SK-N-SH treated with all-trans-retinoic acid at 6 μM for 48 hours (cell line): Measurements from ENCODE around the gene APBA2.

Source experiments
- ATAC-seq: fragments of 200-7000 bp; cut with Tn5 transposase; 3 replicates; pipeline ENCODE4 v1.9.1; 2020; ENCODE audit warnings: mild to moderate bottlenecking, moderate library complexity
- CREB5 ChIP-seq: fragments of 250-450 bp; sonication (Bioruptor Pico); IDR thresholded peaks from 2 replicates; pipeline ENCODE4 v1.5.1; 2020; ENCODE audit warnings: low read depth, mild to moderate bottlenecking, moderate library complexity
- CSDC2 ChIP-seq: fragments of 250-450 bp; sonication (Bioruptor Pico); IDR thresholded peaks from 2 replicates; pipeline ENCODE4 v1.5.0; 2020; ENCODE audit warnings: mild to moderate bottlenecking, moderate library complexity
- ESRRG ChIP-seq: fragments of 250-450 bp; sonication (Bioruptor Pico); IDR thresholded peaks from 2 replicates; pipeline ENCODE4 v1.6.1; 2021; ENCODE audit warnings: mild to moderate bottlenecking
- GLIS3 ChIP-seq: fragments of 250-450 bp; sonication (Bioruptor Pico); IDR thresholded peaks from 2 replicates; pipeline ENCODE4 v1.5.0; 2020; ENCODE audit warnings: mild to moderate bottlenecking, moderate library complexity
- OSR1 ChIP-seq: fragments of 250-450 bp; sonication (Bioruptor Pico); IDR thresholded peaks from 2 replicates; pipeline ENCODE4 v1.8.0; 2022; ENCODE audit warnings: moderate library complexity, mild to moderate bottlenecking, inconsistent platforms
- PATZ1 ChIP-seq: fragments of 250-450 bp; sonication (Bioruptor Pico); IDR thresholded peaks from 2 replicates; pipeline ENCODE4 v1.8.0; 2020; ENCODE audit warnings: mild to moderate bottlenecking, moderate library complexity, borderline replicate concordance
- POU6F1 ChIP-seq: fragments of 250-450 bp; sonication (Bioruptor Pico); IDR thresholded peaks from 2 replicates; pipeline ENCODE4 v1.8.0; 2021; ENCODE audit warnings: low read depth, mild to moderate bottlenecking, moderate library complexity, borderline replicate concordance
- PPARA ChIP-seq: fragments of 250-450 bp; sonication (Bioruptor Pico); IDR thresholded peaks from 2 replicates; pipeline ENCODE4 v1.5.0; 2020; ENCODE audit warnings: mild to moderate bottlenecking, borderline replicate concordance
- RARB ChIP-seq: fragments of 250-450 bp; sonication (Bioruptor Pico); IDR thresholded peaks from 2 replicates; pipeline ENCODE4 v1.8.0; 2021; ENCODE audit warnings: mild to moderate bottlenecking, moderate library complexity
- TCF4 ChIP-seq: fragments of 250-450 bp; sonication (Bioruptor Pico); IDR thresholded peaks from 2 replicates; pipeline ENCODE4 v1.8.0; 2021; ENCODE audit warnings: mild to moderate bottlenecking, moderate library complexity, borderline replicate concordance
- TOX ChIP-seq: fragments of 250-450 bp; sonication (Bioruptor Pico); IDR thresholded peaks from 2 replicates; pipeline ENCODE4 v1.8.0; 2021; ENCODE audit warnings: mild to moderate bottlenecking, moderate library complexity, borderline replicate concordance
- TSHZ2 ChIP-seq: fragments of 250-450 bp; sonication (Bioruptor Pico); IDR thresholded peaks from 2 replicates; pipeline ENCODE4 v1.5.0; 2020; ENCODE audit warnings: mild to moderate bottlenecking, moderate library complexity
- ZC3H10 ChIP-seq: fragments of 250-450 bp; sonication (Bioruptor Pico); IDR thresholded peaks from 2 replicates; pipeline ENCODE4 v1.5.1; 2021; ENCODE audit warnings: mild to moderate bottlenecking, moderate library complexity
- ZFP3 ChIP-seq: fragments of 250-450 bp; sonication (Bioruptor Pico); IDR thresholded peaks from 2 replicates; pipeline ENCODE4 v1.5.0; 2020; ENCODE audit warnings: mild to moderate bottlenecking, moderate library complexity
- ZFP30 ChIP-seq: fragments of 450-650 bp; formaldehyde crosslinking; IDR thresholded peaks from 2 replicates; pipeline ENCODE4 v1.5.0; 2022; ENCODE audit warnings: mild to moderate bottlenecking, moderate library complexity
- ZNF565 ChIP-seq: fragments of 450-650 bp; formaldehyde crosslinking; conservative IDR thresholded peaks from 2 replicates; pipeline ENCODE4 v1.5.0; 2020; ENCODE audit warnings: low read depth, mild to moderate bottlenecking, moderate library complexity
- ZNF70 ChIP-seq: fragments of 450-650 bp; formaldehyde crosslinking; IDR thresholded peaks from 2 replicates; pipeline ENCODE4 v1.5.0; 2020; ENCODE audit warnings: mild to moderate bottlenecking, moderate library complexity
- ZNF8 ChIP-seq: fragments of 450-650 bp; formaldehyde crosslinking; IDR thresholded peaks from 2 replicates; pipeline ENCODE4 v1.5.0; 2020; ENCODE audit warnings: mild to moderate bottlenecking, moderate library complexity
- TF ChIP-seq, protein P1 (sequence below): fragments of 250-450 bp; sonication (Bioruptor Pico); IDR thresholded peaks from 2 replicates; pipeline ENCODE4 v1.5.1; 2021; ENCODE audit warnings: mild to moderate bottlenecking, moderate library complexity

Gene APBA2

DNA sequence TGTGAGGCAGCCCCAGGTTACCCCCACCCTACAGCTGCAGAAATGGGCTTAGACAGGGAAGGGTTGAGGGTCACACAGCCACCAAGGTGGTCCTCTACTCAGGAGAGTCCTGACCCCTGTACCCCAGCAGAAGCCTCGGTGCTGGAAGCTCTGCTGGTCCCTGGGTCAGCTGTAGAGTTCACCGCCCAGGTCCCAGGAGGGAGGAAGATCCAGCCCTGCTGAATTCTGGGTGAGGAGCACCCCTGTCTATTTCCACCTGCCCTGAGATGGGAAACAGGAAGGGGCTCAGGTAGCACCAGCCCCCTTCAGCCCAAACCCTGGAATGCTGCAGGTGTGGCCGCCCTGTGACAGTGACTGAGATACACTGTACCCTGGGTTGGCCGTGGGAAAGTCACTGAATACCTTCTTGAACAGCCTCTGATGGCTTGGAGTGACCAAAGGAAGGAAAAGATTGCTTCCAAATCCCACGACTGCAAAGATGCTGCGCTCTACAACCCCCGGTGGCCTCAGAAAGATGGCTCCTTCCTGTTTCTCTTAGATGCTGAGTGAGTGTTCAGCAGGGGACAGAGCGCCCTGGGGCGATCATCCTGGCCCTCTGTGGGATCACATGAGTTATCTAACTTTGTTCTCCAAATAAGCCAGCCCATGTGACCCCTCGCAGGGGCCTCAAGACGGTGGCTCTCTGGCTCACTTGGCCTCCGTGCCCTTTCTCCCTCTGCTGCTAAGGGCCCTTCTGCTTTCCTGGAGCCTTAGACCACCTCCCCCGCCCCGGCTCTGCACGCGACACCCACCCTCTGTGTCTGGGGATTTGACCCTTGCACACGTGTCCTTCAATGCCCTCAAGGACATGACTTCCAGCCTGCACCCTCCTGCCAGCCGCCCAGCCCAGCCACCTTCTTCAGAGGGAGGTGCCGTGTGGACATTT, 242.0 kb downstream of the APBA2 start (continued):
- TF ChIP-seq TSHZ2 (CRISPR knock-in tag): no peak

- no peak for ATAC-seq
- no peak for TF ChIP-seq RARB (CRISPR knock-in tag)
- TF ChIP-seq CSDC2 (CRISPR knock-in tag): no peak
- no peak for TF ChIP-seq CREB5
- no peak for TF ChIP-seq TSHZ2 (CRISPR knock-in tag)
- TF ChIP-seq POU6F1 (CRISPR knock-in tag): no peak
- no peak for TF ChIP-seq PPARA
Measured at GRCh38 chr15:29128671-29129070, 242.9 kb downstream of the APBA2 start.

- TF ChIP-seq ZFP30 (CRISPR knock-in tag) (no peak), ZNF8 (CRISPR knock-in tag) (no peak), CSDC2 (CRISPR knock-in tag) (no peak), TCF4 (CRISPR knock-in tag) (no peak), ZNF70 (CRISPR knock-in tag) (no peak), ZC3H10 (no peak), TSHZ2 (CRISPR knock-in tag) (no peak), OSR1 (CRISPR knock-in tag) (no peak), PATZ1 (no peak), TOX (CRISPR knock-in tag) (no peak), CREB5 (no peak), ZNF565 (CRISPR knock-in tag) (no peak), ESRRG (CRISPR knock-in tag) (no peak), GLIS3 (no peak), PPARA (no peak), ZFP3 (CRISPR knock-in tag) (no peak), RARB (CRISPR knock-in tag) (no peak)
- TF ChIP-seq, protein P1, sequence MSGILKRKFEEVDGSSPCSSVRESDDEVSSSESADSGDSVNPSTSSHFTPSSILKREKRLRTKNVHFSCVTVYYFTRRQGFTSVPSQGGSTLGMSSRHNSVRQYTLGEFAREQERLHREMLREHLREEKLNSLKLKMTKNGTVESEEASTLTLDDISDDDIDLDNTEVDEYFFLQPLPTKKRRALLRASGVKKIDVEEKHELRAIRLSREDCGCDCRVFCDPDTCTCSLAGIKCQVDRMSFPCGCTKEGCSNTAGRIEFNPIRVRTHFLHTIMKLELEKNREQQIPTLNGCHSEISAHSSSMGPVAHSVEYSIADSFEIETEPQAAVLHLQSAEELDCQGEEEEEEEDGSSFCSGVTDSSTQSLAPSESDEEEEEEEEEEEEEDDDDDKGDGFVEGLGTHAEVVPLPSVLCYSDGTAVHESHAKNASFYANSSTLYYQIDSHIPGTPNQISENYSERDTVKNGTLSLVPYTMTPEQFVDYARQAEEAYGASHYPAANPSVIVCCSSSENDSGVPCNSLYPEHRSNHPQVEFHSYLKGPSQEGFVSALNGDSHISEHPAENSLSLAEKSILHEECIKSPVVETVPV: no peak
- no peak for ATAC-seq
Measured at GRCh38 chr15:29129221-29129620, 243.4 kb downstream of the APBA2 start.
